K562 (cell line): ENCODE results near the gene KLK10.

Experiments used
- CTCF ChIP-seq, 3 experiments: IDR thresholded peaks in 2 of 3; conservative IDR thresholded peaks in 1 of 3; 2 replicates each; pipeline ENCODE4 v1.5.1; 2011 to 2012; ENCODE audit warnings: low read length in 3 of 3, mild to moderate bottlenecking in 3 of 3, control low read depth in 2 of 3, improper control_type of control experiment in 1 of 3, inconsistent platforms in 1 of 3, low read depth in 1 of 3, mixed read lengths in 1 of 3, moderate library complexity in 1 of 3; ENCODE audit not compliant: insufficient read depth in 2 of 3
- DPF2 ChIP-seq: fragments of 450-650 bp; IDR thresholded peaks from 2 replicates; pipeline ENCODE4 v1.6.1; 2016
- ETV1 ChIP-seq: fragments of 450-650 bp; conservative IDR thresholded peaks from 2 replicates; pipeline ENCODE4 v1.6.1; 2016; ENCODE audit warnings: missing genetic modification characterization, control low read depth, low read depth, missing compliant biosample characterization
- FOXA3 ChIP-seq, 2 experiments: fragments of 450-650 bp in 1 of 2; sonication (generic) in 1 of 2; formaldehyde crosslinking; IDR thresholded peaks in 1 of 2; conservative IDR thresholded peaks in 1 of 2; 2 replicates each; pipeline versions ENCODE4 v1.4.0 to v1.8.0; 2020 to 2022; ENCODE audit warnings: mild to moderate bottlenecking in 2 of 2, missing genetic modification reagents in 1 of 2
- HBP1 ChIP-seq: fragments of 450-650 bp; formaldehyde crosslinking; IDR thresholded peaks from 2 replicates; pipeline ENCODE4 v1.4.0; 2022; ENCODE audit warnings: missing genetic modification characterization
- HCFC1 ChIP-seq: IDR thresholded peaks from 2 replicates; pipeline ENCODE4 v1.6.1; 2012; ENCODE audit warnings: low read depth, low read length, improper control_type of control experiment
- KLF13 ChIP-seq: fragments of 450-650 bp; IDR thresholded peaks from 2 replicates; pipeline ENCODE4 v1.6.1; 2016; ENCODE audit warnings: missing genetic modification characterization, low read depth, mild to moderate bottlenecking, missing compliant biosample characterization, moderate library complexity, borderline replicate concordance
- MAX ChIP-seq: sonication (generic); formaldehyde crosslinking; IDR thresholded peaks from 2 replicates; pipeline ENCODE4 v1.9.0; 2022; ENCODE audit warnings: mild to moderate bottlenecking, missing genetic modification reagents
- NR1H2 ChIP-seq: sonication (generic); formaldehyde crosslinking; IDR thresholded peaks from 2 replicates; pipeline ENCODE4 v1.4.0; 2020; ENCODE audit warnings: mild to moderate bottlenecking, missing genetic modification reagents
- POLR2AphosphoS5 ChIP-seq: IDR thresholded peaks from 2 replicates; pipeline ENCODE4 v1.6.1; 2011; ENCODE audit warnings: mild to moderate bottlenecking, low read depth, low read length, moderate library complexity; ENCODE audit not compliant: control insufficient read depth, insufficient read depth
- SIX5 ChIP-seq, 2 experiments: IDR thresholded peaks; 2 replicates each; pipeline ENCODE4 v1.6.1; 2011; ENCODE audit warnings: low read length in 2 of 2, borderline replicate concordance in 1 of 2, low read depth in 1 of 2, mild to moderate bottlenecking in 1 of 2, moderate library complexity in 1 of 2; ENCODE audit not compliant: insufficient read depth in 1 of 2
- SNRNP70 ChIP-seq: fragments of 200-400 bp; formaldehyde crosslinking; optimal IDR thresholded peaks from 2 replicates; pipeline ENCODE3; 2017; ENCODE audit warnings: low read depth, low read length
- TAF1 ChIP-seq: IDR thresholded peaks from 2 replicates; pipeline ENCODE4 v1.6.1; 2011; ENCODE audit warnings: mild to moderate bottlenecking, low read length, moderate library complexity; ENCODE audit not compliant: insufficient read depth, control insufficient read depth, severe bottlenecking; ENCODE audit errors: extremely low read depth
- ZFX ChIP-seq: sonication (generic); formaldehyde crosslinking; IDR thresholded peaks from 2 replicates; pipeline ENCODE4 v1.8.0; 2022; ENCODE audit warnings: mild to moderate bottlenecking, missing genetic modification reagents, moderate library complexity

GRCh38 chr19:51031220-51031879, 11.8 kb upstream of the KLK10 start:
- TF ChIP-seq ETV1 = no peak
- TF ChIP-seq SNRNP70 = no peak
- TF ChIP-seq HBP1 (CRISPR knock-in tag) = no peak
- TF ChIP-seq TAF1 = no peak
- TF ChIP-seq CTCF (IDR thresholded peaks at IDR 0.05 in 2 of 3, conservative IDR thresholded peaks at IDR 0.05 in 1 of 3; ENCODE audit: insufficient read depth in 2 of 3, low read depth in 1 of 3, low read length in 3 of 3) = no peak
- no peak for TF ChIP-seq POLR2AphosphoS5
- TF ChIP-seq KLF13 (tag) = no peak
- TF ChIP-seq DPF2 = no peak
- no peak for TF ChIP-seq MAX (CRISPR knock-in tag)
- no peak for TF ChIP-seq HCFC1
- TF ChIP-seq FOXA3 (CRISPR knock-in tag; conservative IDR thresholded peaks at IDR 0.05 in 1 of 2, IDR thresholded peaks at IDR 0.05 in 1 of 2) = no peak
- TF ChIP-seq NR1H2 (CRISPR knock-in tag) = no peak
- no peak for TF ChIP-seq ZFX (CRISPR knock-in tag)
- TF ChIP-seq SIX5 (IDR thresholded peaks at IDR 0.05; ENCODE audit: borderline replicate concordance in 1 of 2, insufficient read depth in 1 of 2, low read depth in 1 of 2, low read length in 2 of 2) = no peak
